Measurements from ENCODE around the gene CD8B2.
"Not testable (repeated sequence)": the region's sequence is repeated elsewhere in the genome, so short reads cannot be mapped to it uniquely, and the experiment has no call there.

Gene CD8B2

DNA sequence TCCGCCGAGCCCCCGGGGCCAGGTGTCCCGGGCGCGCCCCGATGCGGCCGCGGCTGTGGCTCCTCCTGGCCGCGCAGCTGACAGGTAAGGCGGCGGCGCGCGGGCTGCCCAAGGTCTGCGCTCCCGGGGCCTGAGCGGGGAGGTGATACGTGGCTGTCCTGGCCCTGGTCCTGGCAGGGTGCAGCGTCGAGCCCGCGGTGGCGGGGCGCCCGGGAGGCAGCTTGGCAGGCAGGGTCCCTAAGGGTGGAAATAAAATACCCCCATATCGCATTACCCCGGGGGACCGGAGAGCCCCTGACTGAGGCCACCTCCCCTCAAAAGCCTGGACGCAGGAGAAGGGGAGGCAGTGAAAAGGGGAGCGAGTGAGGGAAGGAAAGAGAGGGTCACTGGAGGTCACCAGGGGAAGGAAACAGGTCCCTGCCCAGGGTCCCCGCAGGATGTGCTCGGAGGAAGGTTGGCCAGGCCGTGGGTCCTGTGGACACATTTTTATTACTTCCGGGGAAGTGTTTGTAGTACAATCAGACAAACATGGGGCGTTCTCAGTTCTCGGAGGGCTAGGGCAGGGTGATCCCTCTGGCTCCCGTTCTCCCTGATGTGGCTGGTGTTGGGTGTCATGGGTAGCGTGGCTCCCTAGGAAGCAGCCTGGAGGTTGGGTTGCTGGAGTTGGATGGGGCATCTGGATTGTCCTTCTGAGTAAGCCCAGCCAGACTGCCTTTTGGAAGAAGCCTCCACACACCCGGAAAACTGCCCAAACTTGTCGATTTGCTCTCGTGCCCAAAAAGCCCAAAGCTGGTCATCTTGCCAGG is 425 bp downstream of the CD8B2 start:
- H3K4me3 ChIP-seq (ENCODE audit: low read length, poor library complexity, severe bottlenecking), result not testable (repeated sequence)

DNA sequence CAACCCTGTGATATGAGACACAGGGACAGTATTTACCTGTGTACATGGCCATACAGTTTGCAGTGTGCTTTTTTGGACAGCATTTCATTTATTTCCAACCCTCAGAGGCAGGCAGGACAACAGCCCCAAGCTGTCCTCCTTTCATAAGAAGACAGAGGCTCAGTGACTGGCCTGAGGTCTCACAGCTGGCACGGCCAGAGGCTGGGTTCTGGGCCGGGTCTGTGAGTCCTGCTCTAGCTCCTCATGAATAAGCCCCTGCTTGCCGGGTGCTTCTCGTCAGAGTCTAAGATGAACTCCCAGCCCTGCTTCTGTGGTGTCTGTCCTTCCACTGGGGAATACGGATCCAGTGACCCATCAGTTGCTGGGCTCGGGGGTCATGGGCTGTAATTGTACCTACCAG is 2.5 kb downstream of the CD8B2 start:
- not testable (repeated sequence) for H3K4me2 ChIP-seq (ENCODE audit: low read depth, low read length, poor library complexity, severe bottlenecking); H3K9ac ChIP-seq (ENCODE audit: low read depth, low read length, poor library complexity, severe bottlenecking); H3F3A ChIP-seq (ENCODE audit: low read depth); H3K9me3 ChIP-seq (ENCODE audit: insufficient read depth, low read depth, low read length); H3K36me3 ChIP-seq (ENCODE audit: insufficient read depth, low read length); H4K20me1 ChIP-seq (ENCODE audit: insufficient read depth, low read length, poor library complexity, severe bottlenecking); H3K27me3 ChIP-seq (ENCODE audit: insufficient read depth, low read length, poor library complexity, severe bottlenecking); H3K79me2 ChIP-seq (ENCODE audit: insufficient read depth, low read length); H2AFZ ChIP-seq (ENCODE audit: low read length); H3K4me1 ChIP-seq (ENCODE audit: insufficient read depth, low read length, poor library complexity, severe bottlenecking); H3K4me3 ChIP-seq (ENCODE audit: low read length, poor library complexity, severe bottlenecking); H3K9me2 ChIP-seq (replicated peaks; ENCODE audit: low read depth, low read length)

More for the DNA sequence above, 425 bp downstream of the CD8B2 start:
- not testable (repeated sequence) for H3K27me3 ChIP-seq (ENCODE audit: insufficient read depth, low read length, poor library complexity, severe bottlenecking); H4K20me1 ChIP-seq (ENCODE audit: insufficient read depth, low read length, poor library complexity, severe bottlenecking); H3K9me3 ChIP-seq (ENCODE audit: insufficient read depth, low read depth, low read length); H3K36me3 ChIP-seq (ENCODE audit: insufficient read depth, low read length); H2AFZ ChIP-seq (ENCODE audit: low read length); H3K79me2 ChIP-seq (ENCODE audit: insufficient read depth, low read length); H3K4me2 ChIP-seq (ENCODE audit: low read depth, low read length, poor library complexity, severe bottlenecking); H3K9ac ChIP-seq (ENCODE audit: low read depth, low read length, poor library complexity, severe bottlenecking); H3K9me2 ChIP-seq (replicated peaks; ENCODE audit: low read depth, low read length); H3K4me1 ChIP-seq (ENCODE audit: insufficient read depth, low read length, poor library complexity, severe bottlenecking); H3F3A ChIP-seq (ENCODE audit: low read depth)

GRCh38 chr2:106492399-106492798 is 5.2 kb downstream of the CD8B2 start:
- not testable (repeated sequence) for H3K4me3 ChIP-seq (ENCODE audit: low read length, poor library complexity, severe bottlenecking); H3K79me2 ChIP-seq (ENCODE audit: insufficient read depth, low read length); H3K9ac ChIP-seq (ENCODE audit: low read depth, low read length, poor library complexity, severe bottlenecking); H3K4me2 ChIP-seq (ENCODE audit: low read depth, low read length, poor library complexity, severe bottlenecking); H3K9me2 ChIP-seq (replicated peaks; ENCODE audit: low read depth, low read length); H4K20me1 ChIP-seq (ENCODE audit: insufficient read depth, low read length, poor library complexity, severe bottlenecking); H3K27me3 ChIP-seq (ENCODE audit: insufficient read depth, low read length, poor library complexity, severe bottlenecking); H3K36me3 ChIP-seq (ENCODE audit: insufficient read depth, low read length); H3K4me1 ChIP-seq (ENCODE audit: insufficient read depth, low read length, poor library complexity, severe bottlenecking); H3F3A ChIP-seq (ENCODE audit: low read depth); H3K9me3 ChIP-seq (ENCODE audit: insufficient read depth, low read depth, low read length); H2AFZ ChIP-seq (ENCODE audit: low read length)

DNA sequence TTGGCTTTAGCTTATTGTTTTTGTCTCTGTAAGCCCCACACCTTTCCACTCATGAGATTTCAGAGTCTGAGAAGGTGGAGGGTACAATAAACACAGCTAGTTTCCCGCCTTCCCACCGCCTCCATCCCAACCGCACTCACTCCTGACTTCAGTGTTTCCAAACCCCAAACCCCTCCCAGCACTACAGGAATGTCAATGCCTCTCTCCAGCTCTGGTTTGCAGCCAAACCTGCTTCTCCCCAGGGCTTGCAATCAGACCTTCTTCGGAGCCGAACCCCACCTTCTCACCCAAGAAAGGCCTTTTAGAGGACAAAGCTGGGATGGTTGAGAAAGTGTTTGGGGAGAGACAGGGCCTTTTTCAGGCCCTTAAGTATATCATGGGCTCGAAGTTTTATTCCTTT is 5.7 kb downstream of the CD8B2 start:
- not testable (repeated sequence) for H4K20me1 ChIP-seq (ENCODE audit: insufficient read depth, low read length, poor library complexity, severe bottlenecking); H3K36me3 ChIP-seq (ENCODE audit: insufficient read depth, low read length); H3K79me2 ChIP-seq (ENCODE audit: insufficient read depth, low read length); H2AFZ ChIP-seq (ENCODE audit: low read length); H3F3A ChIP-seq (ENCODE audit: low read depth); H3K9me2 ChIP-seq (replicated peaks; ENCODE audit: low read depth, low read length); H3K27me3 ChIP-seq (ENCODE audit: insufficient read depth, low read length, poor library complexity, severe bottlenecking); H3K9ac ChIP-seq (ENCODE audit: low read depth, low read length, poor library complexity, severe bottlenecking); H3K9me3 ChIP-seq (ENCODE audit: insufficient read depth, low read depth, low read length); H3K4me2 ChIP-seq (ENCODE audit: low read depth, low read length, poor library complexity, severe bottlenecking); H3K4me3 ChIP-seq (ENCODE audit: low read length, poor library complexity, severe bottlenecking); H3K4me1 ChIP-seq (ENCODE audit: insufficient read depth, low read length, poor library complexity, severe bottlenecking)

DNA sequence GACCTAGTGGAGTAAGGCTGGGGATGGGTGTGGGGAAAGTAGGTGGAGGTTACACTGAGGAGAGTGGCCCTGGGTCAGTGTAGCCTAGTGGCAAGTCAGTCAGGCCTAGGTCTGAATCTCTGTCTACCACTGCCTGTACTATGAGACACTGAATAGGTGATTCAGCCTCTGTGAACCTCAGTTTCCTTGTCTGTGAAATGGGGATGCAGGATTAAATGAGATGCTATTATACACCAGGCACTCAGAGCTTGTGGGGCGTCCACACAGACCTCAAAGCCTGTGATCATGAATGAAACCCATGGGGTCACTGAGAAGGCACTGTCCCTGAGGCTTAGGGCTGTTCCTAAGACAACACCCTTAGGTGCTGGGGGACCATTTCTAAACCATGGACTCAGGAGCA is 11.4 kb downstream of the CD8B2 start:
- H3K4me3 ChIP-seq (ENCODE audit: low read length, poor library complexity, severe bottlenecking); H2AFZ ChIP-seq (ENCODE audit: low read length); H4K20me1 ChIP-seq (ENCODE audit: insufficient read depth, low read length, poor library complexity, severe bottlenecking); H3K9me2 ChIP-seq (replicated peaks; ENCODE audit: low read depth, low read length); H3K79me2 ChIP-seq (ENCODE audit: insufficient read depth, low read length); H3K27me3 ChIP-seq (ENCODE audit: insufficient read depth, low read length, poor library complexity, severe bottlenecking); H3K4me2 ChIP-seq (ENCODE audit: low read depth, low read length, poor library complexity, severe bottlenecking); H3K36me3 ChIP-seq (ENCODE audit: insufficient read depth, low read length); H3K4me1 ChIP-seq (ENCODE audit: insufficient read depth, low read length, poor library complexity, severe bottlenecking); H3K9ac ChIP-seq (ENCODE audit: low read depth, low read length, poor library complexity, severe bottlenecking); H3F3A ChIP-seq (ENCODE audit: low read depth); H3K9me3 ChIP-seq (ENCODE audit: insufficient read depth, low read depth, low read length): not testable (repeated sequence)

- H3K9me2 ChIP-seq (replicated peaks; ENCODE audit: low read depth, low read length); H2AFZ ChIP-seq (ENCODE audit: low read length); H3F3A ChIP-seq (ENCODE audit: low read depth); H3K36me3 ChIP-seq (ENCODE audit: insufficient read depth, low read length); H3K4me2 ChIP-seq (ENCODE audit: low read depth, low read length, poor library complexity, severe bottlenecking); H3K9me3 ChIP-seq (ENCODE audit: insufficient read depth, low read depth, low read length); H3K4me1 ChIP-seq (ENCODE audit: insufficient read depth, low read length, poor library complexity, severe bottlenecking); H3K27me3 ChIP-seq (ENCODE audit: insufficient read depth, low read length, poor library complexity, severe bottlenecking); H3K9ac ChIP-seq (ENCODE audit: low read depth, low read length, poor library complexity, severe bottlenecking); H3K4me3 ChIP-seq (ENCODE audit: low read length, poor library complexity, severe bottlenecking); H3K79me2 ChIP-seq (ENCODE audit: insufficient read depth, low read length); H4K20me1 ChIP-seq (ENCODE audit: insufficient read depth, low read length, poor library complexity, severe bottlenecking): not testable (repeated sequence)
These were observed 13.2 kb downstream of the CD8B2 start for GRCh38 chr2:106500350-106500749.

- not testable (repeated sequence) for H2AFZ ChIP-seq (ENCODE audit: low read length); H3K9me2 ChIP-seq (replicated peaks; ENCODE audit: low read depth, low read length); H3K4me2 ChIP-seq (ENCODE audit: low read depth, low read length, poor library complexity, severe bottlenecking); H3F3A ChIP-seq (ENCODE audit: low read depth); H3K36me3 ChIP-seq (ENCODE audit: insufficient read depth, low read length); H3K9me3 ChIP-seq (ENCODE audit: insufficient read depth, low read depth, low read length); H3K4me3 ChIP-seq (ENCODE audit: low read length, poor library complexity, severe bottlenecking); H3K4me1 ChIP-seq (ENCODE audit: insufficient read depth, low read length, poor library complexity, severe bottlenecking); H4K20me1 ChIP-seq (ENCODE audit: insufficient read depth, low read length, poor library complexity, severe bottlenecking); H3K27me3 ChIP-seq (ENCODE audit: insufficient read depth, low read length, poor library complexity, severe bottlenecking); H3K9ac ChIP-seq (ENCODE audit: low read depth, low read length, poor library complexity, severe bottlenecking); H3K79me2 ChIP-seq (ENCODE audit: insufficient read depth, low read length)
These were observed 15.2 kb downstream of the CD8B2 start for GRCh38 chr2:106502351-106502750.

All from Loucy (cell line).